Fibroblast of peridontal ligament (primary cell): ENCODE measurements around the gene WDFY2.

Experiments
- DNase-seq: peaks from one replicate; pipeline ENCODE4 v3.0.0-alpha.2; 2010; ENCODE audit errors: extremely low read depth

WDFY2 gene

DNA sequence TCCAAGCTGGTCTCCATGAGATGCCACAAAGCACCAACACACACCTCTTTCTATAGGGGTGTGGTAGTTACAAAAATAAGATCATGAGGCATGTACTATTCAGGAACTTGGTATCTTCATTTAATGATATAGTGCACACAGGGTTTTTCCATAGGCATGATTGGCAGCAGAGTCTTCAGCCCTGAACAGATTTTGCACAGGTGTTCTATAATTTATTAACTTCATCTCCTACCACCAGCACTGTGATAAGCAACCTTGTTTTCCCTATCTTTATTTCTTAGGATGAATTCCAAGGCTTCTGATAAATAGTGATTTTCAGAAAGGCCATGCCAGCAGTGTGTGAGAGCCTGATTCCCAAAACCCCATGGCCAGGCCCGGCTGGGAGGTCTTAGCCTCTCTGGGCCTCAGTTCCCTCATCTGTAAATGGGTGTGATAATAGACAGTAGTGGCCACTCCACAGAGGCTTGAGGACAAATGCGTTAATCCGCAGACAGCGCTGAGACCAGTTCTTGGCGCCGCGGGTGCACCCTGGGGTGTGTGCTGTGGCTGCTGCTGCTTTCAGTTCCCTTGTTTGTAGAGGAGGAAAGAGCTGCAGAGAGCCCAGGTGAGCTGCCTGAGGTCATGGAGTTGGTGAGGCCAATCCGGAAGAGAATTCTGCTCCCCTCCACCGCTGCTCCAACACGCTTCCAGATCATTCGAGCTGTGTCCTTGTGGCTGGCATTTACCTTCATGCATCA lies 186.6 kb downstream of the WDFY2 start:
- no peak for DNase-seq

- DNase-seq = no peak
Observed at GRCh38 chr13:51771418-51772104, 187.3 kb downstream of the WDFY2 start.

GRCh38 chr13:51772105-51772455 lies 187.8 kb downstream of the WDFY2 start:
- DNase-seq = no peak

- DNase-seq = no peak
Observed at GRCh38 chr13:51772781-51773180, 188.5 kb downstream of the WDFY2 start.

DNA sequence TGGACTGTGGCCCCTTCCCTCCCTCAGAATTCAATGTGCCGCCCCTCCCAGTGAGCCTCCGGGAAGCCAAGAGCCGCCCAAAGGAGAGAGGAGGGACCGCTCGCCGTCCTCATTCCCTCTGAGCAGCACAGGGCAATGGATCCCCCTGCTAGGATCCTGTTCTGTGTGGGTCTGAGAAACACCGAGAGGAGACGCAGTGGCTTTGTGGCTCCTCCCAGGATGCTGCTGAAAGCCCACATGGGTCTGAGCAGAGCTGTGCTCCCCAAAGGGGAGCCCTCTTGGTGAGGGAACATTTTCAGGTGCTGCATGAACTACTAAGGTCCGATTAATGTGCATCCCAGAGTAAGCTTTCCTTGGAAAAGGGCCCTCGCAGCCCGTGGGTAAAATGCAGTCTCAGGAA lies 189.3 kb downstream of the WDFY2 start:
- DNase-seq = no peak

GRCh38 chr13:51776179-51776578 lies 191.9 kb downstream of the WDFY2 start:
- no peak for DNase-seq

DNA sequence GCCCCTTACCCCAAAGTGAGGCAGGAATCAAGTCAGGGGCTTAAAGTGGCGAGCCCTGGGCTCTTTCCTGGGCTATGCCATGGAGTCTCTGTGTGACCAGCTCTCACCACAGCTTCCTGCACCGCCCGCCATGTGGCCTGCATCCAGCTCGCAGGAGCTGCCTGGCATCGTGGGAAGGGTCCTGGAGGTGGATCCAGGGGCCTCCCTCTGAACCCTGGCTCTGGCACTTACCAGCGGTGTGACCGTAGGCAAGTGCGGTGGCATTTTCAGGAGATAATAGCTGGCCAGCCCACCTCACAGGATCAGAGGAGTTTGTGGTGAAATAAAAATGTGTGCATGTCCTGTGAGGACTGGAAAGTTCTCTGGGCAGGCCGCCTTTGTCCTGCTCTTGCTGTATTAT lies 193.7 kb downstream of the WDFY2 start:
- DNase-seq = no peak

DNA sequence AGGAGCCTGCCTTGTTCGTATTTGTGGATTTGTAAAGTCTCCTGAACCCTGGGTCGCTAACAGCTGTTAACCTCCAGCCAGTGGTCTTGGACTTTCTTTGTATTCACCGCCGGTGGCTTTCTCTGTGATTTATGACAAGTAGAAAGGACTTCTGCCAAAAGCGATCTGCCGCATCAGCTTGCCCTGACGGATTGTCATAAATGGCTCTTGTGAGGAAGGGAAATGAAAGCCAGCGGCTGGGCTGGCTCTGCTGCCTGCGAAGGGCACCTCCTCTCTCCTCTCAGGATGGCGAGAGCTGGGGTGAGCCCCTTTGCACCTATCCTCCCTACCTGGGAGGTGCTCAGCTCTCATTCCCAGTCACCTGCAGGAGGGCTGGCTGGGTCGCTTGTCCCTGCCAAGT lies 194.1 kb downstream of the WDFY2 start:
- DNase-seq = no peak

DNA sequence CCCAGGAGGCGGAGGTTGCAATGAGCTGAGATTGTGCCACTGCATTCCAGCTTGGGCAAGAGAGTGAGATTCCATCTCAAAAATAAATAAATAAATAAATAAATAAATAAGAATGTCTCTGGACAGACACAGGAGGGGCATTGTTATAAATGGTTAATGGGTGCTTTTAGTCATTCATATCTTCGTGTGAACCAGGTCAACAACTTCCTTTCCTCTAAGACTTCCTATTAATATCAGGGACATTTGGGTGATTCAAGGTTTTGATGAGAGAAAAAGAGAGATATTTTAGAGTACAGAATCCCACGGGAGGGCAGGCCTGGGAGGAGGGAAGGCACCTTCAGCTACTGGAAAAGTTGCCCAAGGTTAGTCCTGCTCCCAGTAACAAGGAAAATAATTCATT lies 195.8 kb downstream of the WDFY2 start:
- no peak for DNase-seq

- DNase-seq = no peak
Observed at GRCh38 chr13:51781246-51782022, 197.2 kb downstream of the WDFY2 start.

DNA sequence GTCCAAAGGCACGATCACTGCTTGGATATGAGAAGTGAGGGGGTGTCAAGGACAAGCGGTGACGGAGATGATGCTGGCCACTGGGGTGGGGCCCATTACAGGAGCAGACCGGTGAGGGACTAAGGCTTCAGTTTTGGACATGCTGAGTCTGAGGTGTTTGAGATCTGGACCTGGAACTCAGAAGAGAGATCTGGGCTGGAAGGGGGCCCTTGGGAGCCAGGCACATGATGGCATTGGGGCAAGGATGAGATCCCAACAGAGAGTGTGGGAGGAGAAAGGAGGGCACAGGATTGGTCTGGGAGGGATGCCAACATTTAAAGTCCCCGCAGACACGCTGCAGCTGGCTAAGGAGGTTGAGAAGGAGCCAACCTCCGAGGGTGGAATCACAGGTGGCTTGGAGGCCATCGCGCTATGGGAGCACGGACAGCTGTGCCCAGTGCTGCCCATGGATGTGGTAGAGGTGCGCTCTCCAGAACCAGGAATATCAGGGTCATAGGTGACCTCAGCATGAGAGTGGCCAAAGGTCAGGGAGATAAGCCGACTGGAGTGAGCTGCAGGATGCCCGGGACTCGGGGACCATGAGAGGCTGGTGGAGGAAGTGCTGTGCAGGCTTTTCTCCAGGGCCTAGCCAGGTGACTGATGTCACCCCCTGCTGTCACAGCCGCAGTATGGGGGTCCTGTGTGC lies 197.9 kb downstream of the WDFY2 start:
- DNase-seq = no peak

DNA sequence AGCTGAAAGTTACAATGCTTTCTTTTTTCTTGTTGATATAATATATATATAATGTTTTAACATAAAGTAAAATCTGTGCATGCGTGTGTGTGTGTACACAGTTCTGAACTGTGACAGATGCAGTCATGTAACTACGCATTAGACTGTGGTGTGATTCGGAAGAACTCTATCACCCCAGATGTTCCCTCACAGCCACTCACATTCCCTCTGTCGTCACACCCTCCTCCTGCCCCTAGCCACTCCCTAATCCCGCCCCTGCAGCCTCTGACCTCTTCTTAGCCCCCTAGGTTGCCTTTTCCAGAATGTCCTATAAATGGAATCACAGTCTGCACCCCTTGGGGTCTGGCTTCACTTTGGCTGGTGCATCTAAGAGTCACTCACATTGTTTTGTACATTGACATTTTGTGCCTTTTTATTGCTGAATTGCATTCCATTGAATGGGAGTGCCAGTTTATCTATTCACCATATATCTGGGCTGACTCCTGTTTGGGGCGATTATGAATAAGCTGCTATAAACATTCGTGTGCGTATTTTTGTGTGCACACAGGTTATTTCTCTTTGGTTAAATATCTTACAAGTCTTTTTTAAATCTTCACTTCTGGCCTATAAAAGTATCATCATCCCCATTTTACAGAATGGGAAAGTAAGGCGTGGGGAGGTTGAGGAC lies 199.3 kb downstream of the WDFY2 start:
- no peak for DNase-seq

- DNase-seq = no peak
Observed at GRCh38 chr13:51784097-51784496, 199.8 kb downstream of the WDFY2 start.

DNA sequence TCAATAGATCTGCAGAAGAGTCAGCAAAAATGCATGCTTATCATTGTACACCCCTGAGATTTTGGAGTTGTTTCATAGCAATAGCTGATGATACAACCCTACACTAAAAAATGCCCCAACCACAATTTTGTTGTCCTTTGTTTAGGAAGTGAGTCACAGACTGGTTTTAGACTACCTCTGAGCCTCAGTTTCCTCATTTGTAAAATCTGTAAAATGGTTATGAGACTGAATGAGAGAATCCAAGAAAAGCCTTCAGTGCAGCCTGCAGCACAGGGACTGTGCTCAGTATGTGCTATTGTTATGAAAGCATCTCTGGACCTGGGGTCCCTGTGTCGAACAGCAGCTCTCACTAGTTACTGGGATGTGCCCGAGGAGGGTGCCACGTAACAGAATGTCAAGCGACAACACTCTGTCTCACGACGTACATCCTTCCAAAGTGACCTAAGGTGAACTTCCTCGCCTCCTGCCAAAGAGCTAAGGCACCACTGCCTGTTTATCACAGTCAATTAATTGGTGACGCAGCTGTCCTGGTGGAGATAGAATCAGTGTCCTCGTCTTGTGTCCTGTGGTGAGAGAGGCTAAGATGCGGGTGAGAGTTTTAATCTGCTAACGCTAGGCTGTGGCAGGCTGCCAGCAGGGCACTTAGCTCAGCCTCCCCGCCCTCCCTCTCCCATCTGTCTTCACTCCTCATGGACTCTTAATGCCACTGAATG lies 201.6 kb downstream of the WDFY2 start:
- no peak for DNase-seq

DNA sequence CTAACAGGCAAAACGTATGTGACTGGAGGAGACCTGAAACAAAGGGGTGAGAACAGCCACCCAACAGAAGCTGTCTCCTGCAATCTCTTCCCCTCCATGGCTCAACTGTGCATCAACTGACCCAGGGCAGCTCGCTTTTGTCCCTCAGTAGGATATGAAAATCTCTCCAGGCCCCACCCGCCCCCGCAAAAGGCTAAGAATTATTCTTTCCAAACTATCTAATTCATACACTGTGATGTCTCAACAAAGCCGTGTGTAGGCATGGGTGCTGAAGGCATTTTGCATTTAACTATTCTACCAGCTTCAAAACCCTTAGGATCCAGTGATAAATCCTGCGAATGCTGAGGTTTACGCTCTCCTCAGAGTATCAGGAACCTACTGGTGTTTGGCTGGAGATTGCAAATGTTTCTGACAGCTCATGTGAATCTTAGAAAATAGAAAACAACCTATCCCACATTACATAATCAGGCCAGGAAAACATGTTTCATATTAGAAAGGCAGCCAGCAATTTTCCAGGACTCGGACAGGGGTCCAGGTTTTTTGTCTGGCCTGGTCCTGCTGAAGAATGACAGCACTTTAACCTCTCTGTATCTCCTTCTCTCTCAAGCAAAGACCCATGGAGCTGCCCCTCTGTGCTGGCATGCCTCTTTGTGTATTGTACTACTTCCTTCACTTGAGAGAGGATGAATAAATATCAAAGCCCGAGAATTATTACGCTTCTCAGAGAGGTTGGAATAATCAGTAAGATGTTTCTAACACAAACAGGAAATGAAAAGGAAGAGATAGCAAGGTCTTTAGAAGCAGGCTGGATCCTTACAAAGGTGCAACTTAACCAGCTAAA lies 202.4 kb downstream of the WDFY2 start:
- DNase-seq = no peak

GRCh38 chr13:51793570-51794271 lies 209.5 kb downstream of the WDFY2 start:
- DNase-seq = peak; percentile 72

DNA sequence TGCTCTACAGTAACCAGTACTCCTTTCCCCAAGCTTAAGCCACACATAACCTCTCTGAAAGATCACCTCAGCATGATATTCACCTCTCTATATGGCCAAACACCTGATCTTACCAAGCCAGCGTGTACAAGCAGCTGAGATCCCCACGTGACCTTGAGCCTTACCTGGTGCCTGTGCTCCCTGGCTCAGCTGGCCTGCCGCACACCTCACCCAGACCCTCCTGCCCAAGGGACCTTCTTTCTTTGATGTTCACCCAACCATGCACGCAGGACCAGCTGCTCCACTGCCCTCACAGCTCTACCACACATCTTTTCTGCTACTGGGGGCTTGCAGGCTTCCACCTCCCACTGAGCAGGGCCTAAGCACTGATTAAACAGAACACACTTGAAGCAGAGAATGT lies 210.7 kb downstream of the WDFY2 start:
- DNase-seq = no peak

DNA sequence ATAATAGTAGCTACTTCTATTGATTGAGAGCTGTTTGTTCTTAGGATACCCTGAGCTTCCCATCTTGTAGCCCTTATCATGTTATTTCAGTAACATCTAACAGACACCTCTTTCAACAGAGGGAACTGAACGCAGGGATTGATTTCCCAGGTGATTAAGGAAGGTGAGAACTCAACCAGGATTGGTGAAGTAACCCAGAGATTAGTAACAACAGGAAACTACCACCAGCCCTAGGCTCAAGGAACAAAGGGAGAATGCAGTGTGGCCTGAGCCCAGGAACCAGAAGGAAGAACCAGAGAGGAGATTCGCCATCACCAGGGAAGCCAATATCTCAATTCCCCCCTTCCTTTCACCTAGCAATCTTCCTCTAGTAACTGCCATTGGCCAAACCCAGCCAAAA lies 211.2 kb downstream of the WDFY2 start:
- no peak for DNase-seq

DNA sequence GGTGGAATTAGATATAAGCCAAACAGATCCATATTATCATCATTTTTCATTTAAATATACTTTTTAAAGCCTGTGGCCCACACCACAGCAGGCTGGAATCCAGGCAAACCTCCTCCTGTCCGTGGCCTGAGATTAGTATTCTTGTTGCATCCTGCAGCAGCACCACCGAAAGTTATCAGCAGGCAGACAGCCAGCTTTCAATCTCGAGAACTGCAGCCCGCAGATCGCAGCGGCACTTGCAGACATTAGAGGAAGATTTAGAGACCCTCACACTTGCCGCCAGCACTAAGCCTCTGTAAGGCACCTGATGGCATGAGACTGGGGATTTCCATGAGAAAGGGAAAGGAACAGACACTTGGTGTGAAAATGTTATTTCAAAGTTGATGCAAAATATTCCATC lies 212.3 kb downstream of the WDFY2 start:
- DNase-seq = no peak
